GM20431 (cell line): Measurements from ENCODE around the gene STAG2.
"Not testable (repeated sequence)": the region's sequence is repeated elsewhere in the genome, so short reads cannot be mapped to it uniquely, and the experiment has no call there.

Experiments
- in situ Hi-C: fragments of 300-500 bp; cut with MseI, MboI; formaldehyde crosslinking; loops from one replicate; pipeline ENCODE4 v1.15.0; 2020; ENCODE audit warnings: low sequenced_read_pairs; ENCODE audit not compliant: unreplicated experiment

Gene STAG2

GRCh38 chrX:123961268-123962005 is at the start of gene STAG2:
Gene STAG2, plus strand, starts transcription at chrX:123961706. Its CDS starts 60,922 bp downstream, at chrX:124022628.
- in situ Hi-C loops = no loop called here

- in situ Hi-C loops = no loop called here
Observed at GRCh38 chrX:123917069-123917468, 44.4 kb upstream of the STAG2 start.

- in situ Hi-C loops = no loop called here
Observed at GRCh38 chrX:123918106-123918721, 43.3 kb upstream of the STAG2 start.

- in situ Hi-C loops = no loop called here
Observed at GRCh38 chrX:123920105-123920785, 41.3 kb upstream of the STAG2 start.

GRCh38 chrX:123923211-123923610 is 38.3 kb upstream of the STAG2 start:
- in situ Hi-C loops = no loop called here

GRCh38 chrX:123924186-123924585 is 37.3 kb upstream of the STAG2 start:
- in situ Hi-C loops = no loop called here

- in situ Hi-C loops = no loop called here
Observed at GRCh38 chrX:123927845-123928244, 33.7 kb upstream of the STAG2 start.

GRCh38 chrX:123932055-123932454 is 29.5 kb upstream of the STAG2 start:
- in situ Hi-C loops = not testable (repeated sequence)

GRCh38 chrX:123943074-123943473 is 18.4 kb upstream of the STAG2 start:
- in situ Hi-C loops = no loop called here

GRCh38 chrX:123943488-123943887 is 18.0 kb upstream of the STAG2 start:
- in situ Hi-C loops = no loop called here

- in situ Hi-C loops = no loop called here
Observed at GRCh38 chrX:123949846-123950245, 11.7 kb upstream of the STAG2 start.

GRCh38 chrX:123959281-123960063 is 2.0 kb upstream of the STAG2 start:
- in situ Hi-C loops = no loop called here

GRCh38 chrX:123960956-123961267 is 594 bp upstream of the STAG2 start:
- in situ Hi-C loops = no loop called here

GRCh38 chrX:123962006-123962467 is 531 bp downstream of the STAG2 start:
- in situ Hi-C loops = no loop called here

- in situ Hi-C loops = no loop called here
Observed at GRCh38 chrX:123962794-123963373, 1.4 kb downstream of the STAG2 start.

- in situ Hi-C loops = no loop called here
Observed at GRCh38 chrX:123964156-123964834, 2.8 kb downstream of the STAG2 start.

GRCh38 chrX:123965712-123966111 is 4.2 kb downstream of the STAG2 start:
- in situ Hi-C loops = no loop called here

- in situ Hi-C loops = no loop called here
Observed at GRCh38 chrX:123967497-123967896, 6.0 kb downstream of the STAG2 start.

GRCh38 chrX:123968383-123969050 is 7.0 kb downstream of the STAG2 start:
- in situ Hi-C loops = no loop called here
